ENCODE data around the gene HOMER2.

HOMER2 gene

GRCh38 chr15:82855286-82856100 is 97.0 kb downstream of the HOMER2 start:
- no peak for DNase-seq

DNA sequence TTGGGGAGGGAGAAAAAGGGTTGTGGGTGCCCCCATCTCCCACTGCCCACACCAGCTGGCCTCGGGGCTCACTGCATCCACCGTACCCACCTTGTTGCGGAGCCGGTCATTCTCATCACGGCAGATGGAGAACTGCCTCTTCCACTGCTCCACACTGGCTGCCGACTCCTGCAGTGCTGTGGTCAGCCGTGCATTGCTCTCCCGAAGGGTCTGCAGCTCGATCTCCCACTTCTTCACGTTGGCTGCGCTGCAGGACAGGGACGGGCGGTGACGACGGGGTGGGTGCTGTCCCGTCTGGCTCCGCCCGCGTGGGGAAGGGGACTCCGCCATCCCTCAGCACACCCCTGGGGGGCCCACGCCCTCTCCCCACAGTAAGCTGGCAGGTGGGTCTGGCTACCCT is 98.0 kb downstream of the HOMER2 start:
- no peak for DNase-seq

DNA sequence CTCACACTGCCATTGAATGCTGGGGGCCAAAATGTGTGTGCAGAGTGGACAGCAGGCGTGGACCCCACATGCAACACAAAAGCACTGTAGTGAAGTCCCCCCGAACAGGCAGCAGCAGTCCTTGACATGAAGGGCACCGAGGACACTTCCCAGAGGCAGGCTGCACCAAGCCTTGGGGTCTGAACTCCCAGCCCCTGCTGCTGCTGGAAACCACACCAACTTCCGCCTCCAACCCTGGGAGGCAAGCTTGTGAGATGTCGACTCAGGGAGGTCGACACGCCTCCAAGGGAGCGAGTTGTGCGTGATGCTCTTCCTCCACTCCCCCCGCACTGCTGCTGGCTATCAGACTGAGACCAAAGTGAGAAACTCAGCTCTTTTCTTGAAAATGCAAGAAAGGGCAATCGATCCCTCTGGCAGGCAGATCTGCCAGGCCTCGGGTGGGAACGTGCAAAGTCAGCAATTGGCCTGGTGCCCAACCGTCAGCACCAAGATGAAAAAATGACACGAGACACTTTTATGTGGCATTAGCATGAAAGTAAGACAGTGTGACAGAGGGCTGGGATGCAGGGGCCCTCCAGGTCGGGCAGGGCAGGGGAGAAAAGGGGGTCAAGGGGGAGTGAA is 99.5 kb downstream of the HOMER2 start:
- no peak for DNase-seq

GRCh38 chr15:82851981-82852511 is 100.5 kb downstream of the HOMER2 start:
- DNase-seq = no peak

- DNase-seq = no peak
Measured at GRCh38 chr15:82851306-82851850, 101.1 kb downstream of the HOMER2 start.

- DNase-seq = no peak
Measured at GRCh38 chr15:82850731-82851130, 101.8 kb downstream of the HOMER2 start.

- DNase-seq = peak; percentile 45 to 52
Measured at GRCh38 chr15:82849556-82850512, 102.7 kb downstream of the HOMER2 start.

GRCh38 chr15:82848241-82848993 is 104.1 kb downstream of the HOMER2 start:
- no peak for DNase-seq

DNA sequence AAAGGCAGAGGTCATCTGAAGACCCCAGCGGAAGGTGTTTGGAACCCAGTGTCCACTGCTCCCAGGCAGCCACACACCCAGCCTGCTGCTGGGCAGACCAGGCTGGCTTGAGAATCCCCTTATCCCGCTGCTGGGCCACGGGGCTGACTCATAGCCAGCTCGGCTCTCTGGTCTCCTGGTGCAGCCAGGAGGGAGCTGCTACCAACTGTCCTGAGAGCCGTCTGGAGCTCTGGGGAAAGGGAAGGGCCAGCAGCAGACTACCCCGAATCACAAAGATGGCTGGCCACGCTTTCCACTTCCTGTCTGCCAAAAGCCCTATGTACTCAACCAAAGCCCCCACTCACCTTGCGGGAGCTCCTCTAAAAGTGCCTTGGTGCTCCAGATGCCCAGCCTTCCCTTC is 104.8 kb downstream of the HOMER2 start:
- no peak for DNase-seq

DNA sequence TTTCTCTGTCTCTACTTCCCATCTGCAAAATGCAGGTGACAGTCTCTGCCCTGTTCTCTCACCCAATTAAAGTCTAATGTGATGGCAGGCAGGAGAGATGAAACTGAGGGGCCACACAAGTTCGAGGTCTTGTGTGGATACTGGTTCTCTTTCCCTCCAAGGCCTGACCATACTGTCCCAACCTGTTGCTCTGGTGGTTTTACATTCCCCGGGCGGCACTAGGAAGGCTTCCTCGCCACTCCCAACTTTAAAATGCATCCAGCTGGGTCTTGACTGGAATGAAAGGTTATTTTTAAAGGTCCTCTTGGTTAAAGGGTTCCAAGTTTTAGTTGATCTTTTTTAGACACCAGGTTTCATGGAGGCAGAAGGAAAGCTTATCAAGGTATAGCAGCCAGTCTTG is 105.9 kb downstream of the HOMER2 start:
- no peak for DNase-seq

- DNase-seq = no peak
Measured at GRCh38 chr15:82845686-82846085, 106.8 kb downstream of the HOMER2 start.

- DNase-seq = peak in 1 of 2 experiments; percentile 21
Measured at GRCh38 chr15:82843566-82843965, 109.0 kb downstream of the HOMER2 start.

- DNase-seq = no peak
Measured at GRCh38 chr15:82840166-82840565, 112.4 kb downstream of the HOMER2 start.

DNA sequence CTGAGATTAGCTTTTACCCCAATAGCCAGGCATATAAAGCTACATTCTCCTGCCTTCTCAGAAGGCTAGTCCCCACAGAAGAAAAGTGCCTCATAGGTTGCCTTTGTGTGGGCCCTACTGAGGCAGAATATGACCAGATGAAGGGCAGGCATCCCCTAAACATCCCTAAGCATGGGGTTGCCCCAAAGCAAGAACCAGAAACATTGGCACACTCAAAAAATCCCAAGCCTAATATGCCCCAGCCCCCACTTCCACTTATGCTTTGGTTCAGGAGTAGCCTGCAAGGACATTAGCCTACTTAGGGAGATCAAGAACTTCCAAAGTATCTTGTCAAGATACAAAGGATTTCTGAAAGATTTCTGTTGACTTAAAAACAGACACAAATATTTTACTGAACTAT is 113.4 kb downstream of the HOMER2 start:
- no peak for DNase-seq

DNA sequence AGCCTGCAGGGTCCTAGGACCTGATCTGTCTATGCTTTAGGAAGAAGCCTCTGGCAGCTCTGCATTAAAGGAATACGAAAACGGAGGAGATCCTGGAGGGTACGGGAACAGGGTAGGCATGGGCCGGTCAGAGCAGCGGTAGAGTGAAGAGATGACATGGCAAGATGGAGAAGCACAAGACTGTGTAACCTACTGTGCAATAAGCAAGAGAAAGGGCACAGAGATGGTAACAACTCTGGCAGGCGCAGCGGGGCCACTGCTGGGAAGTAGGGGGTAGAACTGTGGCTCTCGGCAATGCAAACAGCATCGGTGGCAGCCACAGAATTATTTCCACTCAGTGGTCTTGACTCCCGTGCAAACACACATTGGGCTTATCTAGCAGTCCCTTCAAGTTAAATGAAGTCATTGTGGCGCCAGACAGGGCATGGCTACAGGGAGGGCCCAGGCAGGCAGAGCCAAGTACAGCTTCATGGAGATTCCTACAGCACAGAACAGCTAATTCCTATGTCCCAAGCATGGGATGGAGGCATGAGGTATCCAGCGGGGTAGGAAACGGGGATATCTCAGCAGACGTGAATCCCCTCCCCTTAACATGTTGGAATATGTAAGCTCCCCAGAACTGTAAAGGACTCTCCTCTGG is 114.3 kb downstream of the HOMER2 start:
- no peak for DNase-seq

DNA sequence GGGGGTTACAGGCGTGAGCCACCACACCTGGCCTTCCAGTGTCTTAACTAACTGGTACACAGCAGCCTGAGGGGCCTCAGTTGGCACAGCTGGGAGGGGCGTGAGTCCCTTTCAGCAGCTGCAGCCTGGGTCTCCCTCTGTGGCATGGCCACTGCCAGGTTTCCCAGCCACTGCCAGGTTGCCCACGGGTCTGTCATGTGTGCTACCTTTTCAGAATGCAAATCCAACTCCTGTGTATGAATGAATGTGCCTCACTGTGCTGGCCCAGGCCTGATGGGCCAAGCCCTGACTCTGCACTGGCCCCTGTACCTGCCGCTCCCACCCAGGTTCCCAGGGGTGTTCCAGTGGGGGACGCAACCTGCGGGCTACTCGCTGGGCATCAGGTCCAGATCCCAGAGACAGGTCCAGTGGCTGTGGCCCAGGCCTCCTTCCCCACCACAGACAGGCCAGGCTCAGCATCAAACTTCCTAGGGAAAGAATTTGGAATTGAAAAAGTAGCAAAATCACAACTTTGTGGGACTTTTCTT is 117.1 kb downstream of the HOMER2 start:
- no peak for DNase-seq

GRCh38 chr15:82833362-82833682 is 119.2 kb downstream of the HOMER2 start:
- no peak for DNase-seq

DNA sequence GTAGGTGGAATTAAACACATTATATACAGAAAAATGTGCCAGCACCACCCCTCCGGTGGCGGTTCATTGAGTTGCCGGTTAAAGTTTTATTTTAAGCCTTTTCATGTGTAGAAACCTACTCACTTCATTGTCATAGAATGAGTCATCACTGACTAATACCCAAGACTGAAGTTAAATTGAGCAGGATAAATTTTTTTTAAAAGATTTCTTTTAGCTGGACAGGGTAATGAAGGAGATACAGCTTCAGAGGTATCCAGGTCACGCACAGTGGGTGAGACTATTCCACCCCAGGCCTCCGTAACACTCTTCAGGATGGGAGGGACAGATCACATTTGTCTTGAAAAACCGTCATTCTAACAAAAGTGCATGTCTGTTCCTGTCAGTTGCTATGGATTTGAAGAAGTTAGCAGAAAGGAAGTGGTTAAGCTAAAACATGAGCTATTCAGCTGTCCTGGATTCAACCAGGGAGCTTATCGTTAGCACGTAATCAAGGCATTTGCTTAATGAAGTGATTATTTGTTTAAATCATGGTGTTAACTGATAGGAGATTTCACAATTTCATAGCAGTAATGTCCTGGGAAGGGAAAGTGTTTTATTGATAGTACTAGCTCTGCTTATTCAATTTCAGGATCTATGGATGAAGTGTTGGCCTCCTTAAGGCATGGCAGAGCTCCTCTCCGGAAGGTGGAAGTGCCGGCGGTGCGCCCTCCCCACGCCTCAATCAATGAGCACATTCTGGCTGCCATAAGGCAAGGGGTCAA is 119.7 kb downstream of the HOMER2 start:
- DNase-seq = peak; percentile 72 to 84

DNA sequence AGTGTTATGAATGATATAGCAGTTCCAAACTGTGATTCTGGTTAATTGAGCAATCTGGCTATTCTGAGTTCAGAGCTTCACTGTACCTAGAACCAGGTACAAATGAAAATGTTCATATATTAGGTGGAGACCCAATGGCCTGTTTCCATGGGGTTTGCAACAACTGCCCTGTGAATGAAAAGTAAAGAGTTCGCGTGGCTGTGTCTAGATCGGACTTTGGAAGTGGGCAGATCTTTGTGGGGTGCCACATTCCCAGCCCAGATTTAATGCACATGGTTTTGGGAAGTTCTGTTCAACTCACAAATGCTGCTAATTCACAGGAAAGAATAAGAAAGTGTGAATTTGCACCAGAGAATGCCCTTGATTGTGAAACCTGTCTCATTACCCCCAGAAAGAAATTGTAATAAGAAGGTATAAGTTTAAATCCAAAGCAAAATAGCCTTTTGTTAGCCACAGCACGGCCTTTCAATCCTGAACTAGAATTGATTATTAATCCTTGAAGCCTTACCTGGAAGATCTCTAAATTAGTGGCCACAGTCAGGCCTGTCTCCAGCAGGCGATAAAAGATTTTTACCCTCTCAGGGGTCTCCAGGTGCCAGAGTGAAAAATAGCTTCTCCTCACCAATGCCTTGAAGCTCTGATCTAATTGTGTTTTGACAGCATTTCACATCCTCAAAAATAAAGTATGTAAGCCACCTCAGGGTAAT is 120.5 kb downstream of the HOMER2 start:
- DNase-seq = no peak
